LoVo (cell line): Measurements from ENCODE around the gene FLCN.

Source experiments
- DNase-seq: peaks from one replicate; pipeline ENCODE4 v3.0.0-alpha.2; 2016; ENCODE audit warnings: low spot score

The FLCN gene

GRCh38 chr17:17167356-17167755 is 69.6 kb downstream of the FLCN start:
- no peak for DNase-seq

GRCh38 chr17:17166446-17166845 is 70.5 kb downstream of the FLCN start:
- DNase-seq = no peak

- no peak for DNase-seq
These were observed 71.2 kb downstream of the FLCN start for GRCh38 chr17:17165666-17166308.

GRCh38 chr17:17164676-17165075 is 72.3 kb downstream of the FLCN start:
- no peak for DNase-seq

- no peak for DNase-seq
These were observed 72.8 kb downstream of the FLCN start for GRCh38 chr17:17164156-17164555.
